Activated T-cell treated with anti-CD3 and anti-CD28 coated beads, Interleukin-2, amount 50 U/mL, for 72 hours (primary cell): ENCODE results near the gene SLC7A6OS. TPM values are rescaled to one million over a fixed set of nuclear protein-coding genes. Genes with fewer than 3 reads are reported as not detected.

Experiments
- ATAC-seq, 2 donors: fragments of 150-1000 bp; cut with Tn5 transposase; replicated peaks in 1 of 2; 2 replicates each; pipeline ENCODE4 v1.10.0; 2021; ENCODE audit warnings: moderate library complexity in 2 of 2, mild to moderate bottlenecking in 1 of 2
- DNase-seq, 2 donors: peaks; one replicate each; pipeline ENCODE4 v3.0.0; 2021 to 2022; ENCODE audit warnings: mixed read lengths in 1 of 2
- H3K27ac Mint-ChIP-seq: one replicate; pipeline ENCODE4 v1.8.0; 2022; ENCODE audit warnings: mild to moderate bottlenecking, moderate library complexity, mixed read lengths
- H3K27me3 Mint-ChIP-seq: one replicate; pipeline ENCODE4 v1.8.0; 2022; ENCODE audit warnings: low read depth, mixed read lengths
- H3K36me3 Mint-ChIP-seq, 2 donors: one replicate each; pipeline ENCODE4 v1.8.0; 2022; ENCODE audit warnings: mixed read lengths in 2 of 2, mild to moderate bottlenecking in 1 of 2; ENCODE audit not compliant: insufficient read depth in 2 of 2
- H3K4me1 Mint-ChIP-seq: one replicate; pipeline ENCODE4 v1.8.0; 2022; ENCODE audit warnings: low read depth, mixed read lengths
- H3K4me3 Mint-ChIP-seq, 2 donors: one replicate each; pipeline ENCODE4 v1.8.0; 2022; ENCODE audit warnings: mild to moderate bottlenecking in 2 of 2, mixed read lengths in 2 of 2, moderate library complexity in 2 of 2
- H3K9me3 Mint-ChIP-seq, 2 donors: one replicate each; pipeline ENCODE4 v1.8.0; 2022; ENCODE audit warnings: mixed read lengths in 2 of 2
- total RNA-seq, 2 donors: library from RNA; stranded (reverse); gene quantifications; one replicate each; pipeline ENCODE4 v1.2.3, GENCODE V29; 2022

The SLC7A6OS gene
- total RNA-seq, 2 donors from 2014 or later = 21.9 to 25.8 TPM

DNA sequence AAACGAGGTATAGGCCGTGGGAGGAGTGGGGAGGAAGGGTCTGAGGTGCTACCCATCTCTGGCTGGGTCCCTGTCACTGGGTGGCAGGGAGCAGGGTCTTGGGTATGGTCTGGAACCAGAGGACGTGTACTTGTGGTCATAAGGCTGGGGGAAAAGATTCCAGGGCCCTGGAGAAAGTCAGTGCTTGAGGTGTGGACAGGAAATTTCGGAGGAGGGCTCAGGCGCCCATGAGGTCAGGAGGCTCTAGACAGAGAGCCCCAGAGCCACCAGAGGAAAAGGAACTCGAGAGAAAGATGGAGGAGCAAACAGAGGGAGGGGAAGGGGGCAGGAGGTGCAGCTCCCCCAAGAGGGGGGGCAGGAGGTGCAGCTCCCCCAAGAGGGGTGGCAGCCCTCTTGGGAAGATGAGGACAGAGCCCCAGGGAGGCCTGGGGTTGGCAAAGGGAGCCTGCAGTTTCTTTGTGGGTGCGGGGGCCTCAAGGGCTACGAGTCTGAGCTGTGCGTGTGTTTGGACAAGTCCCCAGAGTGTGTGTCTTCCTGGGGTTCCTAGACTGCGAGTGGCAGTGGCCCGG, 47.1 kb downstream of the SLC7A6OS start:
- Mint-ChIP-seq H3K36me3 (peaks cover 2 to 8% of the 10 kb centered on the region in 2 donors), H3K27ac (peak overlapping the region; percentile 97), H3K4me1 (peaks cover 56% of the 10 kb centered on the region), H3K4me3 (peak overlapping the region; percentile 90 to 93), H3K27me3 (no peaks in the 10 kb centered on the region), H3K9me3 (no peaks in the 10 kb centered on the region)
- DNase-seq = no peak
- no peak for ATAC-seq

DNA sequence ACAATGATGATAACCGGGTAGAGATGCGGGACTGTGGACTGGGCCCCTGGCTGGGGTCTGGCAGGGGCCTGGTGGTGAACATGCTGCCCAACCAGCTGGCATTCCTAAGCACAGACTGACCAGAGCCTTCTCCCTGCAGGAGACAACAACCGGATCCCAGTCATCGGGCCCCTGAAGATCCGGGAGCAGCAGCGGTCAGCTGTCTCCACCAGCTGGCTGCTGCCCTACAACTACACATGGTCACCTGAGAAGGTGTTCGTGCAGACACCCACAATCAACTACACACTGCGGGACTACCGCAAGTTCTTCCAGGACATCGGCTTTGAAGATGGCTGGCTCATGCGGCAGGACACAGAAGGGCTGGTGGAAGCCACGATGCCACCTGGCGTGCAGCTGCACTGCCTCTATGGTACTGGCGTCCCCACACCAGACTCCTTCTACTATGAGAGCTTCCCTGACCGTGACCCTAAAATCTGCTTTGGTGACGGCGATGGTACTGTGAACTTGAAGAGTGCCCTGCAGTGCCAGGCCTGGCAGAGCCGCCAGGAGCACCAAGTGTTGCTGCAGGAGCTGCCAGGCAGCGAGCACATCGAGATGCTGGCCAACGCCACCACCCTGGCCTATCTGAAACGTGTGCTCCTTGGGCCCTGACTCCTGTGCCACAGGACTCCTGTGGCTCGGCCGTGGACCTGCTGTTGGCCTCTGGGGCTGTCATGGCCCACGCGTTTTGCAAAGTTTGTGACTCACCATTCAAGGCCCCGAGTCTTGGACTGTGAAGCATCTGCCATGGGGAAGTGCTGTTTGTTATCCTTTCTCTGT, 51.5 kb downstream of the SLC7A6OS start:
- Mint-ChIP-seq H3K27me3 (no peaks in the 10 kb centered on the region), H3K36me3 (no peaks in the 10 kb centered on the region), H3K4me3 (no peak overlapping the region), H3K9me3 (no peaks in the 10 kb centered on the region), H3K27ac (no peak overlapping the region), H3K4me1 (peaks cover 35% of the 10 kb centered on the region)
- ATAC-seq (no peak), DNase-seq (no peak)

DNA sequence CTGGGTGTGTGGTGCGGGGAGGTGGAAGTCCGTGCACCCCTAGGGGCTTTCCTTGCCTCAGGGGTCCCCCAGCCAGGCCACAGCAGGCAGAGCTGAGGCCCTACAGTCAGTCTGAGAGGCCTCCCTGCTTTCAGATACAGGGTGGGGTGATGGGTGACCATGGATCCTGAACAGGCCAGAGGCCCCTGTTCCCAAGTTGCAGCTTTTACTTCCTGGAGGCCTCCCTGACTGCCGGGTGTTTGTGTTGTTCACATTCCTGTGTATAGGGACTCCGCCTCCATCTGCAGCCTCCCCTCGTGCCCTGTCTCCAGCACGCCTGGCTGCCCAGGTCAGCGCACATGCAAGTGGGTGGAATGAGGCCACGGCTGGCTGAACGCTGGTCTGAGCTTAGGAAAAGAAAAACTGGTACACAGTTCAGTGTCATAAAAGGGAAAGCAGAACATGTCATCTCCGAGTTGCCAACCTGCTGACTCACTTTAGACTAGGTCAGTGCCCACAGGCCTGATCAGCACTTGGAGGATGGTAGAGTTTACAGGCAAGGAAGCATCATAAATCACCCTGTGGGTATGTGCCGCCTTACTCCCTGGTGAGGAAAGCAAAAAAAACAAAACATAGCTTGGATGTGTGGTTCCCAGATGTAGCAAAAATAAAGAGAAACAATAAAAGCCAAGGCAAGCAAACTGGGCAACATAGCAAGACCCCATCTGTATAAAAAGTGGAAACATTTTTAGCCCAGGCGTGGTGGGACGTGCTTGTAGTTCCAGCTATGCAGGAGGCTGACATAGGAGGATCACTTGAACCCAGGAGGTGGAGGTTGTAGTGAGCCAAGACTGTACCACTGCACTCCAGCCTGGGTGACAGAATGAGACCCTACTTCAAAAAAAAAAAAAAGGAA, 52.6 kb downstream of the SLC7A6OS start:
- Mint-ChIP-seq H3K4me3 (no peak overlapping the region), H3K27me3 (no peaks in the 10 kb centered on the region), H3K9me3 (no peaks in the 10 kb centered on the region), H3K36me3 (no peaks in the 10 kb centered on the region), H3K4me1 (peaks cover 26% of the 10 kb centered on the region), H3K27ac (peak overlapping the region; percentile 85)
- DNase-seq = no peak
- ATAC-seq = no peak

DNA sequence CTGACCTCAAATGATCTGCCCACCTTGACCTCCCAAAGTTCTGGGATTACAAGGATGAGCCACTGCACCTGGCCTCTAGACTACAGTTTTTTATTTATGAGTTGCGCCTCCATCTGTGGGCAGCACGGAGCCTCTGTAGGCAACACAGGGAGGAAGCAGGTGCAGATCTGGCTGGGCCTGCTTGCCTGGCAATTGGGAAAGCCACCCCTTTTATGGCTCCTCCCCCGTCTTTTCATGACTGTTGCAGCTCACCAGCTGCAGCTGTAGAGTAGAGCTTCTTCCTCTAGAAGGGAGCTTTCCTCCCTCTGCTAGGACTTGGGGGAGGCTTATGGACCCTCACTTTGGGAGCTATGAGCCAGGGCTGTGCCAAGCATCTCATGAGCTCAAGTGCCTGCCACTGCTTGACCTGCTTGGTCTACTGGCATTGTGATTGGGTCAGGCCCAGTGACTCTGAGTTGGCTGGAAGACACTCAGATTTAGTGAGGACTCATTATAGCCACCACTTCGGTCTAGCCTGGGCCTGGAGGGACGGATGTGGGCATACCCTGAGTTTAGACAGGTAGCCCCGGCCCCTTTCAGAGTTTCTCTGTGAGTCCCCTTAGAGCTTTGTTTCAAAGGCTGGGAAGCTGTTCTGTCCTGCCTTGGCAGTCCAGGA, 53.4 kb downstream of the SLC7A6OS start:
- Mint-ChIP-seq H3K36me3 (no peaks in the 10 kb centered on the region), H3K27ac (no peak overlapping the region), H3K4me1 (peaks cover 22% of the 10 kb centered on the region), H3K4me3 (no peak overlapping the region), H3K27me3 (no peaks in the 10 kb centered on the region), H3K9me3 (no peaks in the 10 kb centered on the region)
- DNase-seq (no peak), ATAC-seq (no peak)

DNA sequence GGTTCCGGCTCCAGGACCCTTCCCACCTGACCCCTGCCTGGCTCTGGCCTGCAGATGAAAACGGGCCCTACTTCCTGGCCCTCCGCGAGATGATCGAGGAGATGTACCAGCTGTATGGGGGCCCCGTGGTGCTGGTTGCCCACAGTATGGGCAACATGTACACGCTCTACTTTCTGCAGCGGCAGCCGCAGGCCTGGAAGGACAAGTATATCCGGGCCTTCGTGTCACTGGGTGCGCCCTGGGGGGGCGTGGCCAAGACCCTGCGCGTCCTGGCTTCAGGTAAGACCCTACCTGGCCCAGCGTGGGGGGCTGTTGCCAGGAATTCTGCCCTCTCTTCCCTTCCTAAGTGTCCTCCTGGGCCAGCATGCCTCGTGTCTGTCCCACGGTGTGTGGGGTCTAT, 55.0 kb downstream of the SLC7A6OS start:
- Mint-ChIP-seq H3K36me3 (peaks cover 3 to 5% of the 10 kb centered on the region in 2 donors), H3K4me1 (peaks cover 9% of the 10 kb centered on the region)
- DNase-seq = no peak

DNA sequence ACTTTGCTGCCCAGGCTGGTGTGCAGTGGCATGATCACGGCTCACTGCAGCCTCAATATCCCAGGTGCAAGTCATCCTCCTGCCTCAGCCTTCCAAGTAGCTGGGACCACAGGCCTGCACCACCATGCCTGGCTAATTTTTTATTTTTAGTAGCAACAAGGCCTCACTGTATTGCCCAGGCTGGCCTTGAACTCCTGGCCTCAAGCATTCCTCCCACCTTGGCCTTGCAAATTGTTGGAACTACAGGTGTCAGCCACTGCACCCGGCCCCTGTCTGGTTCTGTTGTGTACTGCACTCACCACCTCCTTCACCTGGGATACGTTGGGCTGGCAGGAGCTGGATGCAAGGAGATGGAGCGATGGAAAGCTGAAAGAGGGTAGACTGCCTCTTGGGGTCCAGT, 57.0 kb downstream of the SLC7A6OS start:
- DNase-seq = no peak
- Mint-ChIP-seq H3K9me3 (no peaks in the 10 kb centered on the region), H3K4me3 (no peak overlapping the region), H3K36me3 (peaks cover 4 to 7% of the 10 kb centered on the region in 2 donors), H3K27ac (no peak overlapping the region), H3K4me1 (peaks cover 9% of the 10 kb centered on the region), H3K27me3 (no peaks in the 10 kb centered on the region)
- ATAC-seq = no peak

More for the DNA sequence above, 55.0 kb downstream of the SLC7A6OS start:
- Mint-ChIP-seq H3K27ac (no peak overlapping the region), H3K4me3 (no peak overlapping the region), H3K9me3 (no peaks in the 10 kb centered on the region), H3K27me3 (no peaks in the 10 kb centered on the region)
- ATAC-seq = no peak

DNA sequence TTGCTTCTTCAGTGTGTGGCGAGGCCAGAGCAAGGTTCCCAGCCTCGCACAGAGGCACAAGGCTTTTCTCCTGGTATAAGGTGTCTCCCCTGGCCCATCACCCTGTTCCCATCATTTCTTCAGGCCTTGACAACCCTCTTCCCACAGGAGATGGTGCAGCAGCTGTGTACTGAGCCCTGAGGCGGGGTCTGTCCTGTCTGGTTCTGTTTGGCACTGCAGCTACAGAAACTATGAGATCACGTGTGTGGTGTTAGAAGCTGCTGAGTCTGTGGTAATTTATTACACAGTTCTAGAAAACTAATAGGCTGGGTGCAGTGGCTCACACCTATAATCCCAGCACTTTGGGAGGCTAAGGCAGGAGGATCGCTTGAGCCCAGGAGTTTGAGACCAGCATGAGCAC, 58.4 kb downstream of the SLC7A6OS start:
- no peak for ATAC-seq
- no peaks in the 10 kb centered on the region for H3K27me3 Mint-ChIP-seq
- H3K9me3 Mint-ChIP-seq = no peaks in the 10 kb centered on the region
- peaks cover 2% of the 10 kb centered on the region for H3K4me1 Mint-ChIP-seq
- DNase-seq = no peak
- peaks cover 4 to 7% of the 10 kb centered on the region in 2 donors for H3K36me3 Mint-ChIP-seq
- no peak overlapping the region for H3K4me3 Mint-ChIP-seq
- H3K27ac Mint-ChIP-seq = no peak overlapping the region

DNA sequence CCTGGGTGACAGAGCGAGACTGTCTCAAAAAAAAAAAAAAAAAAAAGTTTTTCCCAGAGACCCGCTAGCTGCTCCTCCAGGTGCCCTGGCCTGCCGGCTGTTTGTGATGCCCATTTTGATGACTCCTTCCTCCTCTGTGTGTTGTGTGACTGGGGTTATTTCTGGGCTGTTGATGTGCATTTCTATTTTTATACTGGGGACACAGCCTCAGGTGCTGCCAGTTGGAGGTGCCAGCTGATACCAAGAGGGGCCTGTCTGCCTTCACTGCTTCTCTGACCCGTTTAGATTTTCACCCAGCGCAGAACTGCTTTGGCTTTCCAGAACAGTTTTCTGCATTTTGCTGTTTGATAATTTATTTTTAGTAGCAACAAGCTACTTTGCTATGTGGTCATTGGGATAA, 58.9 kb downstream of the SLC7A6OS start:
- ATAC-seq (no peak), DNase-seq (no peak)
- Mint-ChIP-seq H3K27me3 (no peaks in the 10 kb centered on the region), H3K27ac (no peak overlapping the region), H3K4me1 (peaks cover under 1% of the 10 kb centered on the region), H3K4me3 (no peak overlapping the region), H3K36me3 (peaks cover 4 to 7% of the 10 kb centered on the region in 2 donors), H3K9me3 (no peaks in the 10 kb centered on the region)

DNA sequence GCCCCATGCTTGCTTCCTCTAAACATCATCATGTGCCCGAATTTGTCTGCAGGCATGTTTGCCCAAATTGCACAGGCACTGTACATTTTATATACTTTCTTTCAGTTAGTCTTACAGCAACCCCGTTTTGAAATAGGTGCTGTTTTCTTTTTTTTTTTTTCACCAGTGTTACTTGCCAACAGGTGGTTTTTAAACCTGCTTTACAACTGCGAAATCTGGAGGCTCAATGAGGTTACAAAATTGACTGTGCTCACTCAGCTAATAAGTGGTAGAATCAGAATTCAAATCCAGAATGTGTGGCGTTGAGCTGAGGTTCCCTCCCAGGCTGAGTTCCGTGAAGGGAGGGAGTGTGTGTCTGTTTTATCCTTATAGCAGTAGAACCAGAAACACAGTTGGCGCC, 59.8 kb downstream of the SLC7A6OS start:
- Mint-ChIP-seq H3K36me3 (peaks cover 4 to 7% of the 10 kb centered on the region in 2 donors), H3K9me3 (no peaks in the 10 kb centered on the region), H3K4me3 (no peak overlapping the region)

DNA sequence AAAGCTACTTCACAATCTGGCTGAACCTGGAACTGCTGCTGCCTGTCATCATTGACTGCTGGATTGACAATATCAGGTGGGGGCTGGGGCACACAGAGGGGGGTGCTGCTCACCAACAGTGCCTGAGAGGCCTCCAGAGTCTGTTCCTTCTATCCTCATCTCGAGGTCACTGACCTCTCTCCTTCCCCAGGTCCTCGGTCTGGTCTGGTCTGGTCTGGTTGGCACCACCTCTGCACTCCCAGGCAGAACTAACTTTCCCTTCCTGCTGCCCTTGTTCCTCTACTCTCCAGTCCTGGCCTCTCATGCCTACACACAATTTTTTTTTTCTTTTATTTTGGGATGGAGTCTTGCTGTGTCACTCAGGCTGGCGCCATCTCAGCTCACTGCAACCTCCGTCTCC, 61.4 kb downstream of the SLC7A6OS start:
- no peak for DNase-seq
- Mint-ChIP-seq H3K27ac (peak overlapping the region; percentile 17), H3K4me1 (peaks cover 18% of the 10 kb centered on the region), H3K27me3 (no peaks in the 10 kb centered on the region), H3K9me3 (no peaks in the 10 kb centered on the region), H3K4me3 (no peak overlapping the region), H3K36me3 (peaks cover 4 to 9% of the 10 kb centered on the region in 2 donors)
- ATAC-seq = no peak

More for the DNA sequence above, 59.8 kb downstream of the SLC7A6OS start:
- H3K27me3 Mint-ChIP-seq = no peaks in the 10 kb centered on the region
- no peak for ATAC-seq
- peaks cover 9% of the 10 kb centered on the region for H3K4me1 Mint-ChIP-seq
- no peak for DNase-seq
- H3K27ac Mint-ChIP-seq = no peak overlapping the region
